GM23338 (cell line): ENCODE data around the gene SPATA2L.

Experiments
- CREB1 ChIP-seq: fragments of 250-450 bp; sonication (Bioruptor Pico); IDR thresholded peaks from 2 replicates; pipeline ENCODE4 v1.5.0; 2020; ENCODE audit warnings: low read depth, mild to moderate bottlenecking, moderate library complexity
- EZH2 ChIP-seq: fragments of 200-600 bp; sonication (generic); IDR thresholded peaks from one replicate; pipeline ENCODE4 v1.8.0; 2017; ENCODE audit warnings: antibody characterized with exemption, mild to moderate bottlenecking, low read depth; ENCODE audit not compliant: unreplicated experiment
- EZH2phosphoT487 ChIP-seq: fragments of 200-600 bp; sonication (generic); IDR thresholded peaks from one replicate; pipeline ENCODE4 v1.8.1; 2018; ENCODE audit warnings: antibody characterized with exemption; ENCODE audit not compliant: unreplicated experiment
- JUNB ChIP-seq: IDR thresholded peaks from one replicate; pipeline ENCODE4 v1.6.1; 2016; ENCODE audit warnings: antibody characterized with exemption; ENCODE audit not compliant: unreplicated experiment
- NANOG ChIP-seq: IDR thresholded peaks from 2 replicates; pipeline ENCODE4 v1.6.1; 2016; ENCODE audit warnings: antibody characterized with exemption, borderline replicate concordance
- POLR2AphosphoS5 ChIP-seq: IDR thresholded peaks from 2 replicates; pipeline ENCODE4 v1.6.1; 2016; ENCODE audit warnings: antibody characterized with exemption, low read depth
- ZNF114 ChIP-seq: fragments of 250-450 bp; sonication (Bioruptor Pico); IDR thresholded peaks from 2 replicates; pipeline ENCODE4 v1.5.0; 2020; ENCODE audit warnings: mild to moderate bottlenecking, moderate library complexity
- ZNF331 ChIP-seq: fragments of 250-450 bp; sonication (Bioruptor Pico); IDR thresholded peaks from 2 replicates; pipeline ENCODE4 v1.5.0; 2020; ENCODE audit warnings: low read depth, mild to moderate bottlenecking, moderate library complexity
- TF ChIP-seq, protein P1 (sequence below): IDR thresholded peaks from one replicate; pipeline ENCODE4 v1.6.1; 2018; ENCODE audit warnings: antibody characterized with exemption; ENCODE audit not compliant: unreplicated experiment
- TF ChIP-seq, protein P2 (sequence below), 2 experiments: fragments of 200-600 bp in 1 of 2; sonication (generic) in 1 of 2; conservative IDR thresholded peaks; 2 replicates each; pipeline versions ENCODE4 v1.5.1 to v1.6.1; 2016 to 2017; ENCODE audit warnings: antibody characterized with exemption in 2 of 2, low read depth in 2 of 2, mild to moderate bottlenecking in 2 of 2, moderate library complexity in 1 of 2
- TF ChIP-seq, protein P3 (sequence below): fragments of 250-450 bp; sonication (Bioruptor Pico); IDR thresholded peaks from 2 replicates; pipeline ENCODE4 v1.5.0; 2020; ENCODE audit warnings: mild to moderate bottlenecking, moderate library complexity

DNA sequence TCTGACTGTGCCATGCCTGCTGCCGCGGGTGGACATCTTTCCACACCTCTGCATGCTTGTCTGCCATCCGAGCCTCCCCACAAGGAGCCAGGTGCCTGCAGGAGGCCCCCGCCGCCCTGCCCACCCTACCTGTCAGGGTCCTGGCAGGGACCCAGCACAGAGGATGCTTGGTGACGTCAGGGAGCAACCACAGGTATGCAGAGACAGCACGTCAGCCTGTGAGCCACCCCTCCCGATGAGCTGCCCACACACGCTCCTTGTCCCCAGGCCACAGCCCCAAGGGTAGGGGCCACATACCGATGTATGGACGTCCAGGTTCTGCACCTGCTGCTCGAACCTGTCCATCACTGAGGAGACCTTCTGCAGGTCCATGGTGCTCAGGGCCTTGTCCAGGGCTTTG, 54.6 kb downstream of the SPATA2L start:
- TF ChIP-seq, protein P1, sequence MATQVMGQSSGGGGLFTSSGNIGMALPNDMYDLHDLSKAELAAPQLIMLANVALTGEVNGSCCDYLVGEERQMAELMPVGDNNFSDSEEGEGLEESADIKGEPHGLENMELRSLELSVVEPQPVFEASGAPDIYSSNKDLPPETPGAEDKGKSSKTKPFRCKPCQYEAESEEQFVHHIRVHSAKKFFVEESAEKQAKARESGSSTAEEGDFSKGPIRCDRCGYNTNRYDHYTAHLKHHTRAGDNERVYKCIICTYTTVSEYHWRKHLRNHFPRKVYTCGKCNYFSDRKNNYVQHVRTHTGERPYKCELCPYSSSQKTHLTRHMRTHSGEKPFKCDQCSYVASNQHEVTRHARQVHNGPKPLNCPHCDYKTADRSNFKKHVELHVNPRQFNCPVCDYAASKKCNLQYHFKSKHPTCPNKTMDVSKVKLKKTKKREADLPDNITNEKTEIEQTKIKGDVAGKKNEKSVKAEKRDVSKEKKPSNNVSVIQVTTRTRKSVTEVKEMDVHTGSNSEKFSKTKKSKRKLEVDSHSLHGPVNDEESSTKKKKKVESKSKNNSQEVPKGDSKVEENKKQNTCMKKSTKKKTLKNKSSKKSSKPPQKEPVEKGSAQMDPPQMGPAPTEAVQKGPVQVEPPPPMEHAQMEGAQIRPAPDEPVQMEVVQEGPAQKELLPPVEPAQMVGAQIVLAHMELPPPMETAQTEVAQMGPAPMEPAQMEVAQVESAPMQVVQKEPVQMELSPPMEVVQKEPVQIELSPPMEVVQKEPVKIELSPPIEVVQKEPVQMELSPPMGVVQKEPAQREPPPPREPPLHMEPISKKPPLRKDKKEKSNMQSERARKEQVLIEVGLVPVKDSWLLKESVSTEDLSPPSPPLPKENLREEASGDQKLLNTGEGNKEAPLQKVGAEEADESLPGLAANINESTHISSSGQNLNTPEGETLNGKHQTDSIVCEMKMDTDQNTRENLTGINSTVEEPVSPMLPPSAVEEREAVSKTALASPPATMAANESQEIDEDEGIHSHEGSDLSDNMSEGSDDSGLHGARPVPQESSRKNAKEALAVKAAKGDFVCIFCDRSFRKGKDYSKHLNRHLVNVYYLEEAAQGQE, result no peak
- TF ChIP-seq, protein P2, sequence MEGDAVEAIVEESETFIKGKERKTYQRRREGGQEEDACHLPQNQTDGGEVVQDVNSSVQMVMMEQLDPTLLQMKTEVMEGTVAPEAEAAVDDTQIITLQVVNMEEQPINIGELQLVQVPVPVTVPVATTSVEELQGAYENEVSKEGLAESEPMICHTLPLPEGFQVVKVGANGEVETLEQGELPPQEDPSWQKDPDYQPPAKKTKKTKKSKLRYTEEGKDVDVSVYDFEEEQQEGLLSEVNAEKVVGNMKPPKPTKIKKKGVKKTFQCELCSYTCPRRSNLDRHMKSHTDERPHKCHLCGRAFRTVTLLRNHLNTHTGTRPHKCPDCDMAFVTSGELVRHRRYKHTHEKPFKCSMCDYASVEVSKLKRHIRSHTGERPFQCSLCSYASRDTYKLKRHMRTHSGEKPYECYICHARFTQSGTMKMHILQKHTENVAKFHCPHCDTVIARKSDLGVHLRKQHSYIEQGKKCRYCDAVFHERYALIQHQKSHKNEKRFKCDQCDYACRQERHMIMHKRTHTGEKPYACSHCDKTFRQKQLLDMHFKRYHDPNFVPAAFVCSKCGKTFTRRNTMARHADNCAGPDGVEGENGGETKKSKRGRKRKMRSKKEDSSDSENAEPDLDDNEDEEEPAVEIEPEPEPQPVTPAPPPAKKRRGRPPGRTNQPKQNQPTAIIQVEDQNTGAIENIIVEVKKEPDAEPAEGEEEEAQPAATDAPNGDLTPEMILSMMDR (conservative IDR thresholded peaks at IDR 0.05; ENCODE audit: low read depth in 2 of 2), result no peak
- TF ChIP-seq ZNF114 (CRISPR knock-in tag) (no peak), POLR2AphosphoS5 (no peak), JUNB (no peak), NANOG (no peak), EZH2 (no peak), EZH2phosphoT487 (no peak), CREB1 (CRISPR knock-in tag) (no peak), ZNF331 (no peak)
- TF ChIP-seq, protein P3, sequence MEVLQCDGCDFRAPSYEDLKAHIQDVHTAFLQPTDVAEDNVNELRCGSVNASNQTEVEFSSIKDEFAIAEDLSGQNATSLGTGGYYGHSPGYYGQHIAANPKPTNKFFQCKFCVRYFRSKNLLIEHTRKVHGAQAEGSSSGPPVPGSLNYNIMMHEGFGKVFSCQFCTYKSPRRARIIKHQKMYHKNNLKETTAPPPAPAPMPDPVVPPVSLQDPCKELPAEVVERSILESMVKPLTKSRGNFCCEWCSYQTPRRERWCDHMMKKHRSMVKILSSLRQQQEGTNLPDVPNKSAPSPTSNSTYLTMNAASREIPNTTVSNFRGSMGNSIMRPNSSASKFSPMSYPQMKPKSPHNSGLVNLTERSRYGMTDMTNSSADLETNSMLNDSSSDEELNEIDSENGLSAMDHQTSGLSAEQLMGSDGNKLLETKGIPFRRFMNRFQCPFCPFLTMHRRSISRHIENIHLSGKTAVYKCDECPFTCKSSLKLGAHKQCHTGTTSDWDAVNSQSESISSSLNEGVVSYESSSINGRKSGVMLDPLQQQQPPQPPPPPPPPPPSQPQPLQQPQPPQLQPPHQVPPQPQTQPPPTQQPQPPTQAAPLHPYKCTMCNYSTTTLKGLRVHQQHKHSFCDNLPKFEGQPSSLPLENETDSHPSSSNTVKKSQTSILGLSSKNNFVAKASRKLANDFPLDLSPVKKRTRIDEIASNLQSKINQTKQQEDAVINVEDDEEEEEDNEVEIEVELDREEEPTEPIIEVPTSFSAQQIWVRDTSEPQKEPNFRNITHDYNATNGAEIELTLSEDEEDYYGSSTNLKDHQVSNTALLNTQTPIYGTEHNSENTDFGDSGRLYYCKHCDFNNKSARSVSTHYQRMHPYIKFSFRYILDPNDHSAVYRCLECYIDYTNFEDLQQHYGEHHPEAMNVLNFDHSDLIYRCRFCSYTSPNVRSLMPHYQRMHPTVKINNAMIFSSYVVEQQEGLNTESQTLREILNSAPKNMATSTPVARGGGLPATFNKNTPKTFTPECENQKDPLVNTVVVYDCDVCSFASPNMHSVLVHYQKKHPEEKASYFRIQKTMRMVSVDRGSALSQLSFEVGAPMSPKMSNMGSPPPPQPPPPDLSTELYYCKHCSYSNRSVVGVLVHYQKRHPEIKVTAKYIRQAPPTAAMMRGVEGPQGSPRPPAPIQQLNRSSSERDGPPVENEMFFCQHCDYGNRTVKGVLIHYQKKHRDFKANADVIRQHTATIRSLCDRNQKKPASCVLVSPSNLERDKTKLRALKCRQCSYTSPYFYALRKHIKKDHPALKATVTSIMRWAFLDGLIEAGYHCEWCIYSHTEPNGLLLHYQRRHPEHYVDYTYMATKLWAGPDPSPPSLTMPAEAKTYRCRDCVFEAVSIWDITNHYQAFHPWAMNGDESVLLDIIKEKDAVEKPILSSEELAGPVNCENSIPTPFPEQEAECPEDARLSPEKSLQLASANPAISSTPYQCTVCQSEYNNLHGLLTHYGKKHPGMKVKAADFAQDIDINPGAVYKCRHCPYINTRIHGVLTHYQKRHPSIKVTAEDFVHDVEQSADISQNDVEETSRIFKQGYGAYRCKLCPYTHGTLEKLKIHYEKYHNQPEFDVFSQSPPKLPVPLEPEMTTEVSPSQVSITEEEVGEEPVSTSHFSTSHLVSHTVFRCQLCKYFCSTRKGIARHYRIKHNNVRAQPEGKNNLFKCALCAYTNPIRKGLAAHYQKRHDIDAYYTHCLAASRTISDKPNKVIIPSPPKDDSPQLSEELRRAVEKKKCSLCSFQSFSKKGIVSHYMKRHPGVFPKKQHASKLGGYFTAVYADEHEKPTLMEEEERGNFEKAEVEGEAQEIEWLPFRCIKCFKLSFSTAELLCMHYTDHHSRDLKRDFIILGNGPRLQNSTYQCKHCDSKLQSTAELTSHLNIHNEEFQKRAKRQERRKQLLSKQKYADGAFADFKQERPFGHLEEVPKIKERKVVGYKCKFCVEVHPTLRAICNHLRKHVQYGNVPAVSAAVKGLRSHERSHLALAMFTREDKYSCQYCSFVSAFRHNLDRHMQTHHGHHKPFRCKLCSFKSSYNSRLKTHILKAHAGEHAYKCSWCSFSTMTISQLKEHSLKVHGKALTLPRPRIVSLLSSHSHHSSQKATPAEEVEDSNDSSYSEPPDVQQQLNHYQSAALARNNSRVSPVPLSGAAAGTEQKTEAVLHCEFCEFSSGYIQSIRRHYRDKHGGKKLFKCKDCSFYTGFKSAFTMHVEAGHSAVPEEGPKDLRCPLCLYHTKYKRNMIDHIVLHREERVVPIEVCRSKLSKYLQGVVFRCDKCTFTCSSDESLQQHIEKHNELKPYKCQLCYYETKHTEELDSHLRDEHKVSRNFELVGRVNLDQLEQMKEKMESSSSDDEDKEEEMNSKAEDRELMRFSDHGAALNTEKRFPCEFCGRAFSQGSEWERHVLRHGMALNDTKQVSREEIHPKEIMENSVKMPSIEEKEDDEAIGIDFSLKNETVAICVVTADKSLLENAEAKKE (CRISPR knock-in tag), result no peak
